HEK293T (cell line): ENCODE measurements around the gene FOXA1.

Experiments
- CTCF ChIA-PET: fragments of 350-600 bp; formaldehyde crosslinking; extraction: SDS; loops from one replicate; lab custom pipeline; 2021; ENCODE audit warnings: antibody characterized with exemption, inconsistent platforms; lab: Yijun Ruan, JAX
- POLR2A ChIA-PET: fragments of 350-600 bp; formaldehyde crosslinking; extraction: SDS; loops from one replicate; lab custom pipeline; 2020; ENCODE audit warnings: antibody characterized with exemption, inconsistent platforms; lab: Yijun Ruan, JAX
- DNase-seq: peaks from one replicate; pipeline ENCODE4 v3.0.0; 2012; ENCODE audit warnings: mixed read lengths; ENCODE audit errors: extremely low spot score
- ARNT ChIP-seq: fragments of 450-650 bp; IDR thresholded peaks from 2 replicates; pipeline ENCODE4 v1.6.1; 2017; ENCODE audit warnings: mild to moderate bottlenecking
- BHLHE40 ChIP-seq: fragments of 450-650 bp; IDR thresholded peaks from 2 replicates; pipeline ENCODE4 v1.6.1; 2016; ENCODE audit warnings: mild to moderate bottlenecking, moderate library complexity, borderline replicate concordance
- CTBP1 ChIP-seq: fragments of 450-650 bp; IDR thresholded peaks from 2 replicates; pipeline ENCODE4 v1.6.1; 2016; ENCODE audit warnings: borderline replicate concordance
- ELF4 ChIP-seq: fragments of 450-650 bp; IDR thresholded peaks from 2 replicates; pipeline ENCODE4 v1.6.1; 2017; ENCODE audit warnings: antibody characterized with exemption
- FOXA1 ChIP-seq: fragments of 450-650 bp; IDR thresholded peaks from 2 replicates; pipeline ENCODE4 v1.6.1; 2016; ENCODE audit warnings: mild to moderate bottlenecking
- FOXK2 ChIP-seq: fragments of 450-650 bp; IDR thresholded peaks from 2 replicates; pipeline ENCODE4 v1.6.1; 2016; ENCODE audit warnings: mild to moderate bottlenecking
- FOXM1 ChIP-seq: fragments of 450-650 bp; IDR thresholded peaks from 2 replicates; pipeline ENCODE4 v1.6.1; 2017; ENCODE audit warnings: mild to moderate bottlenecking, borderline replicate concordance
- HDGF ChIP-seq: fragments of 450-650 bp; IDR thresholded peaks from 2 replicates; pipeline ENCODE4 v1.6.1; 2017; ENCODE audit warnings: antibody characterized with exemption, borderline replicate concordance
- L3MBTL2 ChIP-seq: fragments of 450-650 bp; conservative IDR thresholded peaks from 2 replicates; pipeline ENCODE4 v1.6.1; 2016; ENCODE audit warnings: mild to moderate bottlenecking
- LEF1 ChIP-seq: fragments of 450-650 bp; IDR thresholded peaks from 2 replicates; pipeline ENCODE4 v1.6.1; 2017; ENCODE audit warnings: mild to moderate bottlenecking, borderline replicate concordance
- NFRKB ChIP-seq: fragments of 450-650 bp; IDR thresholded peaks from 2 replicates; pipeline ENCODE4 v1.6.1; 2016; ENCODE audit warnings: mild to moderate bottlenecking, moderate library complexity
- PKNOX1 ChIP-seq: fragments of 450-650 bp; IDR thresholded peaks from 2 replicates; pipeline ENCODE4 v1.6.1; 2016
- SP1 ChIP-seq: fragments of 450-650 bp; IDR thresholded peaks from 2 replicates; pipeline ENCODE4 v1.6.1; 2017
- SUZ12 ChIP-seq: fragments of 450-650 bp; IDR thresholded peaks from 2 replicates; pipeline ENCODE4 v1.6.1; 2016; ENCODE audit warnings: mild to moderate bottlenecking
- TARDBP ChIP-seq: fragments of 450-650 bp; IDR thresholded peaks from 2 replicates; pipeline ENCODE4 v1.6.1; 2016
- ZNF384 ChIP-seq: fragments of 450-650 bp; IDR thresholded peaks from 2 replicates; pipeline ENCODE4 v1.6.1; 2016

FOXA1 gene

GRCh38 chr14:37618498-37619028 lies 23.5 kb upstream of the FOXA1 start:
- POLR2A ChIA-PET: no interaction called here
- TF ChIP-seq BHLHE40: no peak
- no peak for TF ChIP-seq SP1
- no peak for TF ChIP-seq L3MBTL2
- no peak for TF ChIP-seq ARNT
- no peak for TF ChIP-seq FOXM1
- no peak for TF ChIP-seq SUZ12
- TF ChIP-seq ELF4: no peak
- DNase-seq: no peak
- CTCF ChIA-PET: no interaction called here

GRCh38 chr14:37617864-37618365 lies 22.9 kb upstream of the FOXA1 start:
- TF ChIP-seq CTBP1 (no peak), SUZ12 (no peak), BHLHE40 (no peak), SP1 (no peak), FOXK2 (no peak), L3MBTL2 (no peak), FOXM1 (no peak), ZNF384 (no peak), FOXA1 (no peak), ELF4 (no peak), PKNOX1 (no peak), LEF1 (no peak)
- CTCF ChIA-PET: no interaction called here
- no peak for DNase-seq
- POLR2A ChIA-PET: no interaction called here

- ChIA-PET POLR2A (no interaction called here), CTCF (no interaction called here)
- no peak for TF ChIP-seq ELF4
- TF ChIP-seq ZNF384: no peak
- TF ChIP-seq TARDBP: no peak
- no peak for TF ChIP-seq SP1
- TF ChIP-seq NFRKB: no peak
- TF ChIP-seq FOXM1: no peak
- no peak for TF ChIP-seq FOXK2
- no peak for TF ChIP-seq LEF1
- no peak for TF ChIP-seq ARNT
- no peak for TF ChIP-seq PKNOX1
- TF ChIP-seq FOXA1: no peak
- TF ChIP-seq HDGF: no peak
- DNase-seq: no peak
Observed at GRCh38 chr14:37616853-37617252, 21.8 kb upstream of the FOXA1 start.

GRCh38 chr14:37615582-37616289 lies 20.7 kb upstream of the FOXA1 start:
- POLR2A ChIA-PET: no interaction called here
- CTCF ChIA-PET: no interaction called here
- no peak for DNase-seq
- no peak for TF ChIP-seq BHLHE40
- no peak for TF ChIP-seq ZNF384
- no peak for TF ChIP-seq ELF4
- TF ChIP-seq CTBP1: no peak
- TF ChIP-seq TARDBP: no peak
- TF ChIP-seq FOXK2: no peak
- TF ChIP-seq SUZ12: no peak
- TF ChIP-seq SP1: no peak
- TF ChIP-seq FOXM1: no peak
- no peak for TF ChIP-seq HDGF
- TF ChIP-seq LEF1: no peak
- no peak for TF ChIP-seq PKNOX1
- TF ChIP-seq ARNT: no peak
- no peak for TF ChIP-seq FOXA1
- no peak for TF ChIP-seq NFRKB
- no peak for TF ChIP-seq L3MBTL2

GRCh38 chr14:37610945-37611523 lies 16.0 kb upstream of the FOXA1 start:
- POLR2A ChIA-PET: no interaction called here
- CTCF ChIA-PET: no interaction called here
- no peak for DNase-seq
- TF ChIP-seq ELF4: no peak
- TF ChIP-seq SUZ12: no peak
- no peak for TF ChIP-seq FOXK2
- TF ChIP-seq SP1: no peak
- no peak for TF ChIP-seq FOXM1

GRCh38 chr14:37608649-37609048 lies 13.6 kb upstream of the FOXA1 start:
- ChIA-PET CTCF (no interaction called here), POLR2A (no interaction called here)
- TF ChIP-seq FOXA1 (no peak), CTBP1 (no peak), SUZ12 (no peak), BHLHE40 (no peak), ELF4 (no peak), NFRKB (no peak), ARNT (no peak)
- DNase-seq: no peak
